Superior temporal gyrus (tissue), 1 donor: ENCODE measurements around the gene FRMD7.
"Not testable (repeated sequence)": the region's sequence is repeated elsewhere in the genome, so short reads cannot be mapped to it uniquely, and the experiment has no call there.

Experiments used
- DNase-seq: peaks from one replicate; pipeline ENCODE4 v3.0.0-alpha.2; 2016; ENCODE audit errors: extremely low spot score

FRMD7 gene, protein sequence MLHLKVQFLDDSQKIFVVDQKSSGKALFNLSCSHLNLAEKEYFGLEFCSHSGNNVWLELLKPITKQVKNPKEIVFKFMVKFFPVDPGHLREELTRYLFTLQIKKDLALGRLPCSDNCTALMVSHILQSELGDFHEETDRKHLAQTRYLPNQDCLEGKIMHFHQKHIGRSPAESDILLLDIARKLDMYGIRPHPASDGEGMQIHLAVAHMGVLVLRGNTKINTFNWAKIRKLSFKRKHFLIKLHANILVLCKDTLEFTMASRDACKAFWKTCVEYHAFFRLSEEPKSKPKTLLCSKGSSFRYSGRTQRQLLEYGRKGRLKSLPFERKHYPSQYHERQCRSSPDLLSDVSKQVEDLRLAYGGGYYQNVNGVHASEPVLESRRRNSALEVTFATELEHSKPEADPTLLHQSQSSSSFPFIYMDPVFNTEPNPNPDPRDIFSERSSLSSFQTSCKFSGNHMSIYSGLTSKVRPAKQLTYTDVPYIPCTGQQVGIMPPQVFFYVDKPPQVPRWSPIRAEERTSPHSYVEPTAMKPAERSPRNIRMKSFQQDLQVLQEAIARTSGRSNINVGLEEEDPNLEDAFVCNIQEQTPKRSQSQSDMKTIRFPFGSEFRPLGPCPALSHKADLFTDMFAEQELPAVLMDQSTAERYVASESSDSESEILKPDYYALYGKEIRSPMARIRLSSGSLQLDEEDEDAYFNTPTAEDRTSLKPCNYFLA

DNA sequence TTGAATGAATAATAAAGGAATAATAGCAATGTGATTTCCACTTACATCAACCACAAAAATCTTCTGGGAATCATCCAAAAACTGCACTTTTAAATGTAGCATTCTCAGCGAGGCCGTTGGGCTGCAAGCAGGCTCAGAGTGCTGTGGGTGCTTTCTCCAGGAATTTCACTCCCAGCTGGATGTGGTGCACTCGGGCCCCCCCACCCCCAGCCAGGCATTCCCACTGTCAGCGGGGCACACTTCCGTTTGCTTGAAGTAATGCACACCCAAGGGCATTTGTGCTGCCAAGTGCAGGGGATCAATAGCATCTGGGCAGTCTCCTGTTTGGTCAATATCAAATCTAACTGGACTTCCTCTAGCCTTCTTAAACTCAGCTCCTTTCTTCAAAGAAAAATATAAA, at the start of gene FRMD7:
FRMD7 (minus strand) TSS at position 278 of the 400 bp plus-strand sequence; CDS start at position 102, 176 bp downstream.
- no peak for DNase-seq

DNA sequence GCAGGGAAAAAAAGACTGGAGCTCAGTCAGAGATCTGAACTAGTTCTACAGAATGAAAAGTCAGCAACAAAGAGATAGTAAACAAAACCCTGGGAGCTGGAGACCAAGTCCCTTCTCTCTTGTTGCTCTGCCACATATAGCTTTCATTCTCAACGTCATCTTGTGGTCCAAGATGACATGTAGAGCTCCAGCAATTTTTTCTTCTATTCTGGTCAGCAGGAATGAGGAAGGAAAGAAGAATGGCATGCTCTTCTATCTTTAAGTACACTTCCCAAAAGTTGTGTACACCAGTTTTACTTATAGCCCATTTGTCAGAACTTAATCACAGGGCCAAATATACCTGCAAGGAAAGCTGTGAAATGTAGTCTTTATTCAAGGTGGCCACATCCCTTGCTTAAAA, 45.8 kb upstream of the FRMD7 start:
- no peak for DNase-seq

DNA sequence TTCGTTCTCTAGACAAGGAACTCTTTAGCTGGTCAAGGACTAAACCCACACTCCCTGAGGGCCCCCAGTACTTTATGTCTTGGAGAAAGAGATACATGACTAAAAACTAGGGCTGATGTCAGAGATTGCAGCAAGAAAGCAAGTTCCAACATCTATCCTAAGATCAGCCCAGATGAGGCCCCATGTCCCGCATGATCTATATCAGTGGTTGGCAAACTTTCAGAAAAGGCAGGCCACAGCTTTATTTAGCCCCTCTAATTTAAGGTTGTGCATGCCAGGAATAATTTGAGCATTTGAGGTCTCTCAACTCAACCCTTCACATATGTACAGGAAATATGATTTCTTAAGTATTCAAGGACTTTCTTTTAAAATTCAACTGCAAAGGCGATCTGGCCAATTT, 44.1 kb upstream of the FRMD7 start:
- no peak for DNase-seq

DNA sequence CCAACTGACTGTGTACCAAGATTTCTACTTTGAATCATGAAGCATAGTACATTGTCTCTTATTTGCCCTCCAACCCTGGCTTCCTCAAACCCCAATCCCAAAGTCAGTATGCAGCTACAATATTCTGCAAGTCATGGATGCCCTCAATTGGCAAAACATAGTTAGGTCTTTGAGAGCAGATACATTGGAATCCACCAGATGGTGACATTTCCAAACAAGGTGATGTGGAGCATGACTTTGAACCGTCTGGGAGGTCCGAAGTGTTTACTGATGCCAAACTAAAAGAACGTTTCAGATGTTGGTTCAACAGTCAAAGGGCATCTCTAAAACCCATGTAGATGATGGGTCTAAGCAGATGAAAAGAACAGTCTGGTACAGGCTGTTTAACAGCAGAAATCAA, 43.7 kb upstream of the FRMD7 start:
- DNase-seq = no peak

DNA sequence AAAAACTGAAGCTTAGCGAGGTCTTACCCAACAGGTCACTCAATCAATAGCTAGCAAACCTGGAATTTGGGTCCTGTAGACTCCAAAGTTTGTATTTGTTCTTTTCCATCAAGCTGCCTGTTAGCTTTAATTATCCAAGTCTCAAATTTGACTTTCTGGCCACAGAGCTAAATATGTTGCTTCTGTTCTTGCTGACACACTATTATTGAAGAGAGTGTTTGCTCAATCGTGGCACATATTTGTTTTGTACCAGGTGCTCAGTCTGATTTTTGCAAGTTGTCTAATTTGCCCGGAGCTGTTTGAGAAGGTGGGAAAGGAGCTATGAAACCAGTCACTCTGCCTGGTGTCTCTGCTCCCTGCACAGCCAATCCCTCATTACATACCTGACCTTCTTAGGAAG, 41.7 kb upstream of the FRMD7 start:
- DNase-seq = no peak

DNA sequence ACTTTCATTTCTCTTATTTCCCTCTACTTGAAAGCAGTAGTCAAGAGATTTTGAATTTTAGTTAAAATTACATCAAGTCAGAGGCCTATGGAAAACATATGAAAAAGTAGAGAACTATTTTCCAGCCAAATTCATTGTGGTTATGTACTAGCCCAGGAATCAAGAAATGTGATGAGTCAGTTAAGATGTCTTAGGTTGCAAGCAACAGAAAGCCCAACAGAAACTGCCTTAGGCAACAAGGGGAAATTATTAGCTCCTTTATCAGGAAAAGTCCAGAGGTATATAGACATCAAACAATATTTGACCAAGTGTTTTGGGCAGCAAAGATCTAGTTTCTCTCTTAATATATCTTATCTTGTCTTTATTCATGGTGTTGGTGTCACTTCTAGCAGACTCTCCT, 37.8 kb upstream of the FRMD7 start:
- DNase-seq = no peak

DNA sequence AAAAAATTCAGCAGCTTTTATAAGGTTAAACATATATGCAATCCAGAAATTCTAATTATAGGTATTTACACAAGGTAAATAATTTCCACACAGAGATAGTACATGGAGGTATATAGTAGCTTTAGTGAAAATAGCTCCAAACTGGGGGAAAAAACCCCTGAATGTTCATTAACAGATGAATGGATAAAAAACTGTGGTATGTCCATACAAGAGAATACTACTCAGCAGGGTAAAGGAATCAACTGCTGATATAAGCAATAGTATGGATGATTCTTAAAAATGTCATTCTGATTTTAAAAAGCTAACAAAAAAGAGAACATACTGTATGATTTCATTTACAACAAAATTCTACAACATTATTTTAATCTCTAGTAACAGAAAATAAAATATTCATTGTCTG, 37.2 kb upstream of the FRMD7 start:
- no peak for DNase-seq

DNA sequence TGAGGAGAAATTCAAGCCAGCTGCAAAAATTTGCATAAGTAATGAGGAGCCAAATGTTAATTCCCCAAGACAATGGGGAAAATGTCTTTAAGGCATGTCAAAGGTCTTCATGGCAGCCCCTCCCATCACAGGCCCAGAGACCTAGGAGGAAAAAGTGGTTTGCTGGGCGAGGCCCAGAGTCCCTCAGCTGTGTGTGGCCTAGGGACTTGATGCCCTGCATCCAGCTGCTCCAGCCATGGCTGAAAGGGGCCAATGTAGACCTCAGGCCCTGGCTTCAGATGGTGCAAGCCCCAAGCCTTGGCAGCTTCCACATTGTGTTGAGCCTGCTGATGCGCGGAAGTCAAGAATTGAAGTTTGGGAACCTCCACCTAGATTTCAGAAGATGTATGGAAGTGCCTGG, 35.3 kb upstream of the FRMD7 start:
- DNase-seq = not testable (repeated sequence)

DNA sequence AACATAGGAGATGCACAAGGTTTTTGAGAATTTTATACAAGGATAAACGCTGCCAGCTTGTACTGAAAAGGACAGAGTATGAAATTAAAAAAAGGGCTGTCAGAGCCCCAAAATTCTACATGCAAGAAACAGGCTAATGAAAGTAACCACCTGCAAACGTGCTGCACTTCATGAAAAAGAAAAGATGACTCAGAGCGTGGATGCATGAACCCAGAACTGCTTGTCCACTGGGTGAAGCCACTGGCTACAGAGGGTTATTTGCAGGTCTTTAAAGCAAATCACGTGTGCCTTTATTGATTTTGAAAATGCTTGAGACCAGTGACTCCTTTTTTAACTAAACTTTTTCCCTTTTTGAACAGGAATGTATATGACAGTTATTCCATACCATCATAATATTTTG, 25.3 kb upstream of the FRMD7 start:
- no peak for DNase-seq

DNA sequence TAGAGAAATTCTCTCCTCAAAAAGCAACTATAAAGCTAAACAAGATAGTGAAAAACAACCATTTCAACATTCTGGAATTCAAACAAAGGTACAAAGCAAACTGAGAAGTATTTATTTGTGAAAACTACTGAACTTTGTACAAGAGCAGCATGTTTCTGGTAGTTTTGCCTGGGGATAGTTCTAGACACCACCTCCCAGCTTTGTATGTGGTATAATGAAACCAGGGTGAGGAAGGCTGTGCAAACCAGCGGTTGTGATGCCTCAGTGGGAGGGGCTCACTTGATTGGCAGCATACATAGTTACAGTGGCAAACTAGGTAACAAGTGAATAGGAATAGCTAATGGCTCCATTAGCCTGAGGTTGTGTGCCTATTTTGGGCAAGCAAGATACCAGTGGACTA, 18.6 kb upstream of the FRMD7 start:
- DNase-seq = no peak

DNA sequence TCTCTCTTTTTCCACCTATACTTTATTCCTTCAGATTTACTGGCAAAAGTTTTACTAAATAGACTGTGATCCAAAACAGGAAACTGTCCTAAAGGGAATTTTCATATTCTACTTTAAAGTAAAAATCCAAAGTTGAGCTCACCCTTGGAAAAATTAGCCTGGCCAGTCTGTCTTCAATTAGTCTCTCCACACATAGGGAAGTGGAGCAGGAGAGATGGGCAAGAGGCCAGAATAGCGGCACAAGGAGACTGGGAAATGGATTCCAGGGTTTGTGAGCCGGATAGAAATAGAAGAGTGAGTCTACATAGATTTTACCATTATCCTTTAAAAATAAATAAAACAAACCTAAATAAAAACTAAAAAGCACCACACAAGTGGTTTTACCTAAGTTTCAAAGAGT, 16.2 kb upstream of the FRMD7 start:
- no peak for DNase-seq

DNA sequence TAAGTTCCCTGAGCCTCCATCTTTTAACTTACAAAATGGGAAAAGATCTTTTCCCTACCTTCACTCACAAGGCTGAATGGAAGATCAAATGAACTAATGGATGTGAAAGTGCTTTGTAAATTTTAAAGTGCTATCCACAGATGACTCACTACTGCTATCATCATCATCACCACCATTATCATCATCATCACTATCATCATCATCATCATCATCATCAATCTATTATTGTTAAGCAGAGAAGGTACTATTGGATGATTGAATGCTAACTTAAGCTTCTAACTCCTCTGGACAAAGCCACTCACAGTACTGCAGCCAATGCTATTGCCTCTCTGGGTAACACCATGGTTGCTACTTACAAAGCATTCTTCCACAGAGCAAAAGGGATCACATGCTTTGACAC, 1.9 kb downstream of the FRMD7 start:
- DNase-seq = no peak

DNA sequence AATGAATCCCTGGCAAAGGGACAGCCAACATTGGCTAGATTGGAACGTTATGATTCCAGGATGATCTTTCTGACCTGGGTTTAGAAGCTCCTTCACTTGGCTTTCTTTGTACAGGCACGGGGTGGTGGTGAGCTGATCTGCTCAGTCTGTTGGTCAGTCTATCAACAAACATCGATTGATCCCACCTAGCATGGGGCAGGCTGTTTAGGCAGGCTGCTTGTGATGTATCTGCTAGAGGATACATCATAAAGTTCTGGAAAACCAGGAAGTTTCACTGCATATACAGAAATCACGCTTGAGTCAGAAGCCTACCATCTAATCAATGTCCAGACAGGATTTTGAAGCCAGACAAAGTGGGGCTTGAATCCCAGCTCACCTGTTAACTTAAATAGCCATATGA, 6.9 kb downstream of the FRMD7 start:
- DNase-seq = no peak

DNA sequence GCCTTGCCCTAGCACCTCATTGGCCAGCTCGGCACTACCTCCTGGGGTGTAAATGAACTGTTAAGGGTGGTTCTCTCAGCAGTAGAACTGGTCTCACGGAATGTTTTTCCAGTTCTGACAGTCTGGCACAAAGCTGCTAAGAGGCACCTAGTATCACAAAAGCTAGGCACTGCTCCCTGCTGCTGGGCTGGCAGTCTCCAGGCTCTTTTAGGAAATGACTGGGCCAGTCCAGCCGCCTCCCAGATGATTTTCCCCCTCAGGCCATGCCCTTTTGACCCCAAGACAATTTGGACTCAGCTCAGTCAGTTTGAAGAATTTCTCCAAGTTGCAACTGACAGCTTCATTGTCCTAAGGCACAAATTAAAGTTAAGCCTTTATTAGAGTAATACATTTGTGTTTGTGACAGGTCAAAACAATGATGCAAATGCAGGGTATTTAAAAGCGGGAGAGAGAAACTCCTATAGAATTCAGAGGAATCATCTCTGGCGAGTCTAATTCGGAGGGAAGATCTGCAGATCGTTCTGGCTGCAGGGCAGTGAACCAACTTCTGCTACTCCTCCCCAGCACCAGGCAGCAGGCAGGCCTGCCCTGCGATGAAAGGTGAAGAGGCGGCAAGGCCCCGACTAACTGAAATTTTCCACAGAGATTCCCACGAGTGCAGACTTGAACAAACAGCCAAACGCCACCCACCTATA, 7.9 kb downstream of the FRMD7 start:
- no peak for DNase-seq

DNA sequence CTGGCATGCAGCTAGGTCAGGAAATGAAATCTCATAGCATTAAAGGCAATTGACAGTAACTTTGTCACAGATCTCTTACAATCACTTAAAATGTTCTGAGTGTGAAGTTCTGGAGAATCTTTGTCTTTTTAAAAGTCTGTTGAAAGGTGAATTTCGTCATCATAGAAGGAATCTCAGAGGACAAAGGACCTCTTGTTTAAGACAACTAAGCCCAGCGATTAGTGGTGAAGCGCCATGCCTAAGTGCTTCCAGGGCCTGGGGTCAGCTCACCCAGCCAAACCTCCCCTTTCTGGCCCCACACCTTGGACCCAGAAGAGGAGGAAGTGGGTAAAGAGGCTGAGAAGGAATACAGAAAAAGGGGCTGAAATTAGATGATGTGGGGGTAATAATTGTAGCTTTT, 8.5 kb downstream of the FRMD7 start:
- no peak for DNase-seq

DNA sequence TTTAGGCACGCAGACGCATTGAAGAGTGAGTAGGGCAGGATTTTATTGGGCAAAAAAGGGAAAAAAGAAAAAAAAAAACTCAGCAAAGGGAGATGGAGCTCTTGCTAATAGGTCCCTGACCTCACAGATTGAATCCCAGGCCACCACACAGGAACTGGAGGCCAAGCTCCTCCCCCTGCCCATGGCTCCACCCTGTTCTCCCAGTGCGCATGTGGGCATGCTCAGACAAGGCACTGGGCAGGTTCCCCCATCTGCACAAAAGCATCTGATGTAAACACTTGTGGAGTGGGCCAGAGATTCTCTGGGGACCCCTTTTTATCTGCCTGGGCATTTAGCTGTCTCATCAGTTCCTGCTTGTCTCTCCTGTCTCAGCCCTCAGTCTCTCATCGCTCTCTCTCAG, 9.5 kb downstream of the FRMD7 start:
- DNase-seq = no peak

DNA sequence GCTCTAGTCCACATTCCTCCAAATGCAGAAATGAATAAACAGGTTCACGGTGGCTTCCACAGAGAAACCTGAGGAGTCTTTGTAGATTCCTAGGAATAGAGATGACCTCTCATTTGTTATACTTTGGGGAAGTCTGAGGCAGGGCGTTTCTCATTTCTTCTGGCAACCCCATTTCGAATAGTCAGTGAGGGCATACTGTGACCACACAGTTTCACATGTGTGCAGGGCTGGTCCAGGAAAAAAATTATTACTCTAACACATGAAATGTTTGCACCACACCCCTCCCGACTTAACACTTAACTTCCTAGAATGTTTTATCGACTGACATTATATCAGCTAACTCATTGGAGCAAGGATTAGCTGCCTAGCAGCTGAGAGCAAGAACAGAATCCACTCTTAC, 12.0 kb downstream of the FRMD7 start:
- no peak for DNase-seq

DNA sequence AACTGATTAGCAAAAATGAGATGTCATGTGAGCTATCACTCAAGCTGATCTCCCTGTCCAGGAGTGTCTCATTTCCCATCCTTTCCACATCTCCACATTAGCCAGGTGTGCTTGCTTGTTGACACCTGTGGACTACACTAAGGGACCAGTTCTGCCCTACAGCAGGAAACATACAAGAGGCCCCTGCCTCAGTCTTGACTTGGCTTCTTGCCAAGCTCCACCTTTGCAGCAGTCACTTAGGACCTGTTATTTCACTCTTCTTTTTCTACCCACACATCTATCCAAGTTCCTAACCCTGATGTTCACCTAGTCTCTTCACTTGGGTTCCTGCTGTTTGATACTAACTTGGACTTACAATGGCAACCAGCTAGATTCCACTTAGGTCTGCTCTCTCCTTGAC, 13.2 kb downstream of the FRMD7 start:
- no peak for DNase-seq

DNA sequence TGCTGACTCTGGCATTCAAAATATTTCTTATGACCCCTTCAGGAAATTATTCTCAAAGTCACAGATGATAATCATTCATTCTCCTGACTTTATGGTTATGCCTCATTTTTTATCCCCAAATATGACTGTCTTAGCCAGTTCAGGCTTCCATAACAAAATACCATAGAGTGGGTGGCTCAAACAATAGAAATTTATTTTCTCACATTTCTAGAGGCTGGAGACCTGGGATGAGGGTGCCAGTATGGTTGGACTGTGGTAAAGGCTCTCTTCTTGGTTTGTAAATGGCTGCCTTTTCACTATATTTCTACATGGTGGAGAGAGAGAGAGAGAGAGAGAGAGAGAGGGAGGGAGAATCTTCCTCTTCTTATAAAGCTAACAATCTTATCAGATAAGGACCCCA, 20.5 kb downstream of the FRMD7 start:
- DNase-seq = no peak

DNA sequence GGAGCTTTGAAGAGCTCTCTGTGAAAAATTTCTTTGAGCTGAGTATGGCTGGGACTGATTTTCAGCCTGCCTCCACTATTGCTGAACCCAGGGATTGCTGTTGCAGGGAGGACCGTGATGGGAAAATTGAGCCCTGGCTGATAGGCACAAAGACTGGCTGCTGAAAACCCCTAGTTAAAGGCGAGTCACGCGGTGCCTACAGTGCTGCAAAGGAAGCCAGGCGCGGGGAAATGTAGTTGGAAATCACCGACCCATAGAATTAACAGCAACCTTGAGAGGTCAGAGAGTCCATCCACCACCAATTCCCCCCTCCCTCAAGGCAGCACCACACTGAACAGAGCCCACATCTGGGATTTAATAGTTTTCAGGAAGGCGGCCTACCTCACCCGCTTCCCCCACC, 26.0 kb downstream of the FRMD7 start:
- no peak for DNase-seq

DNA sequence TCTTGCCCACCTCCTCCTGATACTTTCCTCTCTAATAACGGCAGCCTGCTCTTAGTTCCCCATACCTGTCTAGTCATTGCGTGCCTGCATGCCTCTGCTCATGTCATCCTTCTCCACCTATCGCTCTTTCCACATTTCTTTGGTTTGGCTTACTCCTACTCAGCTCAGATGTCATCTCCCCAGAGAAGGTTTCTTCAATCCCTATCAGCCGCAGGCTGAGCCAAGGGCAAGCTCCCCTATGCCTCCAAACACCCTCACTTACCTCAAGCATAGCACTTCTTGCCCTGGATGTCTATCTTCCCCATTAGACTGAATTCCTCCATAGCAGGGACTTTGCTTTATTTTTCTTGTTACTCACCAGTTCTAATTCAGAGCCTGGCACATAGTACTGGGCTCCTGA, 26.6 kb downstream of the FRMD7 start:
- DNase-seq = no peak

DNA sequence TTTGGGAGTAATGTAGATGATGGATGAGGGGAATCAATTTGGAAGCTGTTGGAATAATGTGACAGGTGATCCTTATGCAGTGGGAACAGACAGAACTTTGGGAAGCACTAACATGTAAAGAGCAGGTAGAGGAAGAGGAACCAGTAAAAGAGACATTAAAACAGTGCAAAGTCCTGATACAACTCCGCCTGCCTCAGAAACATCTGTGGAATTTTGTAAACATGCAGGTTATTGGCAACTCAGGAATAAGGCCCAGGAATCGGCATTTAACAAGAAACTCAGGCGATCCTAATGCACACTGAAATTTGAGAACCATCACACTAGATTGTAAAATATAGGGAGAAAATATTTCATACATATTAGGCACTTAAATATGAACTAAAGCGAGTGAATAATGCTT, 29.1 kb downstream of the FRMD7 start:
- not testable (repeated sequence) for DNase-seq

DNA sequence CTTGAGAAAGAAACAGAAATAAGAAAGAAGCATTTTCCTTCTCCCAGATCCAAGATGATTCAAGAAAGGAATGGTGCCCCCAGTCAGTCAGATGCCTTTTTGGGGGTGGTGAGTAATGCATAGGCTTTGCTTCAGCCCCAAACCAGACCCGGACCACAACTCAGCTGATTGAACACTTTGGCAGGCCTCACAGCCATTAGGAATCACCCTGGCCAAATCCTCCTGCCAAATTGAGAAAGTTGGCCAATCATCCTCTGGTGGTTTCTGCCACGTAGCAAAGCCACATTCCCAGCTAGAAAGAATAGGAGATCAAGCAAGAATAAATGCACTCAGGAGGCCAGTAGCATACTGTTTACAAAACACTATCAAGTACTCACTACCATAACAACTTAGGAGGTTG, 33.7 kb downstream of the FRMD7 start:
- no peak for DNase-seq
